GM18511 (cell line): ENCODE results near the gene SOS2.

Experiments
- ATAC-seq: cut with Tn5 transposase; IDR thresholded peaks from one replicate; pipeline ENCODE4 v1.9.1; 2021; ENCODE audit warnings: mild to moderate bottlenecking, moderate library complexity; ENCODE audit not compliant: unreplicated experiment

SOS2 gene

GRCh38 chr14:50231475-50232275 is at the start of gene SOS2:
TSS of gene SOS2 (minus strand) at chr14:50231578. CDS start at chr14:50231283, 295 bp downstream.
- peak; percentile 87 for ATAC-seq

- no peak for ATAC-seq
These were observed 41.1 kb upstream of the SOS2 start for GRCh38 chr14:50272498-50272897.

GRCh38 chr14:50270932-50271331 is 39.6 kb upstream of the SOS2 start:
- no peak for ATAC-seq

GRCh38 chr14:50265029-50265428 is 33.7 kb upstream of the SOS2 start:
- no peak for ATAC-seq

- no peak for ATAC-seq
These were observed 31.9 kb upstream of the SOS2 start for GRCh38 chr14:50263321-50263720.

- no peak for ATAC-seq
These were observed 31.5 kb upstream of the SOS2 start for GRCh38 chr14:50262865-50263264.

GRCh38 chr14:50260511-50260910 is 29.1 kb upstream of the SOS2 start:
- ATAC-seq: no peak

- ATAC-seq: no peak
These were observed 28.7 kb upstream of the SOS2 start for GRCh38 chr14:50260072-50260471.

GRCh38 chr14:50257732-50258131 is 26.4 kb upstream of the SOS2 start:
- no peak for ATAC-seq

GRCh38 chr14:50254248-50254647 is 22.9 kb upstream of the SOS2 start:
- ATAC-seq: no peak

- ATAC-seq: no peak
These were observed 17.9 kb upstream of the SOS2 start for GRCh38 chr14:50249136-50249775.

- no peak for ATAC-seq
These were observed 15.9 kb upstream of the SOS2 start for GRCh38 chr14:50247245-50247644.

GRCh38 chr14:50242566-50243310 is 11.4 kb upstream of the SOS2 start:
- ATAC-seq: no peak

- ATAC-seq: no peak
These were observed 10.7 kb upstream of the SOS2 start for GRCh38 chr14:50242096-50242495.

- no peak for ATAC-seq
These were observed 6.0 kb upstream of the SOS2 start for GRCh38 chr14:50237427-50237826.

- no peak for ATAC-seq
These were observed 2.5 kb upstream of the SOS2 start for GRCh38 chr14:50233951-50234250.

- no peak for ATAC-seq
These were observed 2.0 kb upstream of the SOS2 start for GRCh38 chr14:50233166-50233950.

- no peak for ATAC-seq
These were observed 881 bp upstream of the SOS2 start for GRCh38 chr14:50232276-50232642.

GRCh38 chr14:50230701-50231474 is 490 bp downstream of the SOS2 start:
- ATAC-seq: peak; percentile 35

GRCh38 chr14:50230401-50230700 is 1.0 kb downstream of the SOS2 start:
- no peak for ATAC-seq

- ATAC-seq: no peak
These were observed 1.7 kb downstream of the SOS2 start for GRCh38 chr14:50229681-50230080.
